Colon (tissue), 2 donors: Measurements from ENCODE around the gene LRRC8E.
A peak's percentile ranks its signal among the peaks of the same experiment; 100 is the strongest.

Experiments used
- FAIRE-seq: peaks from 2 replicates; lab custom pipeline; 2012; peaks lifted over from hg19 to GRCh38; lab: Jason Lieb, UNC
- donor health status: control.
- donor health status: control.

Gene LRRC8E

GRCh38 chr19:7932276-7932929, 44.1 kb downstream of the LRRC8E start:
- no peak for FAIRE-seq

DNA sequence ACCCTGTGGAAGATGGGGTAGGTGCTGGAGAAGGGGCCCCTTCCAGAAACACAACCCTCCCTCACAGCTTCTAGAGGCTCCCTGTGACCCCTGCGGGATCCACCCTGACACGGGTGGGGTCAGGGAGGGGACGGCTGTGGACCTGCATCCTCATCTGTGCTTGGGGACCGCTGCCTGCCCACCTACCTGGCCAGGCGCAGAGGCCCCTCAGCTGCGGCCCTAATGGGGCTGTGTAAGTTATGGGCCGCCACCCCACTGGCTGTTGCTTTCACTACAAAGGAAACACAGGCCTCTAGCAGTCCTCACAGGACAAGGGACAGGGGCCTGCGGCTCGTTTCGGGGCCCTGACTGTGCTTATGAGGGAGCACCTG, 44.6 kb downstream of the LRRC8E start:
- FAIRE-seq: no peak

- no peak for FAIRE-seq
These were observed 45.1 kb downstream of the LRRC8E start for GRCh38 chr19:7933411-7933810.

- no peak for FAIRE-seq
These were observed 45.8 kb downstream of the LRRC8E start for GRCh38 chr19:7933828-7934725.

DNA sequence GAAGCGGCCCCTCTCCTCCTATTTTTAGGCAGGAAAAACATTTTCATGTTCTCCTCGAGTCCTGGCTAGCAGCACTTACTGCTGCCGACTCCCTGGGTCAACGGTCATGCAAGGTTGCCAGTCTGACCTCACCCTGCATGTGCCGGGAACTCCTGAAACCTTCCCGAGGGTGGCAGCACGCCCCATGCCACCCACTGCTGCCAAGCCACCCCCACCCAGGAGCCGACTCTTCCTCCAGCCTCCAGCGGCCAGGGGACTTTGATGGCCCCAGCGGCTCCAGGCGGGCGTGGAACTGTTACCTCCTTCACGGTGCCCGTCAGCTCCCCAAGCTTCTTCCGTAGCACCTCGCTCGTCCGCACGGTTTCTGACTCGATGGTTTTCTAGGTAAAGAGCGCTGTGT, 46.5 kb downstream of the LRRC8E start:
- FAIRE-seq: no peak

DNA sequence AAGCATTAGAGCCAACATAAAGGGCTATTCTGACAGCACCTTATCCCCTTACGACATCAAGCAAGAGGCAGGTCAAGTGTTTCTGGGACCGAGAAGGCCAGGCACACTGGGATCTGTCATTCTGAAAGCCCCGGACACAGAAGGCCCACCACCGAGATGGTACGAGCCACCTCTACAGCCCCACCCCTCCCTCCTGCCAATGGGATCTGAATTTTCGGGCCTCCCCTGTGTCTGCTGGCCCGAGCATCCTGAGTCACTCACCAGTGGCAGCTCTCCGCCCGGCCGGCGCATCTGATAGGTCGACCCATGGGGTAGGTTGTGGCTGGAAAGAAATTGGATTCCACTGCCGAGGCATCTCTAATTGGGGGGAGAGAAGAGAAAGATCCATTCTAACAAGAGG, 52.5 kb downstream of the LRRC8E start:
- FAIRE-seq: no peak

DNA sequence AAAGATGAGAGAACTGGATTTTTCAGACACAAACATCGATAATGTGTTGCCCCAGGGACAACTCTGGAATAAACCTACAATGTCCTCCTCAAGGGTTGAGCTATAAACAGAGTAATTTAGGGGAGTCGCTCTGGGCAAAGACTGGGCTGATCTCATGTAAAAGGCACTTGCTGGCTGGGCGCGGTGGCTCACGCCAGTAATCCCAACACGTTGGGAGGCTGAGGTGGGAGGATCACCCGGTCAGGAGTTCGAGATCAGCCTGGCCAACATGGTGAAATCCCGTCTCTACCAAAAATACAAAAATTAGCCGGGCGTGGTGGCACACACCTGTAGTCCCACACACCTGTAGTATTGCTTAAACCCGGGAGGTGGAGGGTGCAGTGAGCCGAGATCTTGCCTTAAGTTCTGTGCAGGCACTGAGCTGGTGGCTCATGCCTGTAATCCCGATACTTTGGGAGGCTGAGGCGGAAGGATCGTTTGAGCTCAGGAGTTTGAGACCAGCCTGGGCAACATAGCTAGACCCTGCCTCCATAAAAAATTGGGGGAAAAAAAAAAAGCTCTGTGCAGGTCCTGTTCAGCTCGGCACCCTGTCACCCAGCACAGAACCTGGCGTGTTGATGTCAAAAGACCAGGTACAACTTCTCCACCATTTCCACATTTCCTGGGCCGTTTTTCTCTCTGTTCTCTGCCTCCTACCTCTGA, 53.7 kb downstream of the LRRC8E start:
- no peak for FAIRE-seq

GRCh38 chr19:7942981-7943443, 54.7 kb downstream of the LRRC8E start:
- no peak for FAIRE-seq

DNA sequence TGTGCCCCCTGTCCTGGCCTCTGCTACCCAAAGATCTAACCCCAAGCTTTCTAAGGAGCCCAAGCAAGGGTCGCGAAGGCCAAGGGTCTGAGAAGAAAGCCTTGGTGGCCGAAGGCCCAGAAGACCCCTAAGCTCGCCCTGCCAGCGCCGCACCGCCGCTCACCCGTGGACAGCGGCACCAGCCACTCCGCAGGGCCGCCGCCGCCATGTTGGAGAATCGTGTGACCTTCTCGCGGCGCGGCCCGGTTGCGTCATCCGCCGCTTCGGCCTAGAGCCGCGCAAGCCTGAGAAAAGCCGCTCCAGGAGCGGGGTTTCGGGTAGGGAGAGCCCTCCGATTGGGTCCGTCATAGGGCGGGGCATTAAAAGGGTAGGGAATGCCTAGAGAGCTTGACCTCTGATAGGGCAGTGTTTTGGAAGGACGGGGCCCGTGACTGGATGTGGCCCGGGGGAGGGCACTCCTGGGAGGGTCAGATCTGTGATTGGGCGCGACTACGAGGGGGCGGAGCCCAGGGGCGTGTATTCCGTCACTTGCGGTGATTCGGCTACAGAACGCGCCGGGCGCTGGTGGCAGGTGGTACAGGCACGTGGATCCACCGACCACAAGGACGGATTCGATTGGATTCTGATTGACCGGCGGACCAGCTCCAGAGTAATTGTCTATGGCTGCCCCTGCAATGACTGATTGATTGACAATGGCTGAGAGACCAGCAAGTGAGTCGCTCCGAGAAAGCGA, 55.3 kb downstream of the LRRC8E start, which contains the start of gene TIMM44:
Gene TIMM44 (minus strand): TSS at position 223 of the 733 bp plus-strand sequence. CDS start 15 bp downstream, at position 208.
- FAIRE-seq: peak; percentile 96

DNA sequence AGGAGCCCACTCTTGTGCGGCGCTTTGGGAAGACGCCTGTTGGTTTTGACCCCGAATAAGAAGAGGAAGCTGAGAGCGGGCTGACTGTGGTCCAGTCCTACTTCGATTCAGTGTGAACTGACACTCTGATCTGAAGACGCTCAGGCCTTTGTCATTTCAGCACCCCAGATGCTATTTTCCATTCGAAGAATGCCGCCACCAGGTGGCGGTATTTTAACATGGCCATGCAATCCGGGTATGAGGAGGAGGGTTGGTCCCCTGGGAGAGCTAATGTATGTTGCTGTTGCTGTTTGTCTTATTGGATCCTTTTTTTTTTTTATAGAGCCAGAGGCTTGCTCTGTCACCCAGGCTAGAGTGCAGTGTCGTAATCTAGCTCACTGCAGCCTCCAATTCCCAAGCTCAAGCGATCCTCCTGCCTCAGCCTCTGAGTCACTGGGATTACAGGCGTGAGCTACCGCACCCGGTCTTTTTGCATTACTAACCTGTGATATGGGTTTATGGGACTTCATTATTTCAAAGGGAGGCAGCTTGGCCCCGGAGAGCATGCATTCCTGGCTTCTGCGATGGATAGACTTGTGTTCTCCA, 56.0 kb downstream of the LRRC8E start:
- no peak for FAIRE-seq

GRCh38 chr19:7947939-7948338, 59.6 kb downstream of the LRRC8E start:
- FAIRE-seq: no peak
